Measurements from ENCODE around the gene ATP5F1E. TPM values are rescaled to one million over a fixed set of nuclear protein-coding genes. Genes with fewer than 3 reads are reported as not detected.
A peak's percentile ranks its signal among the peaks of the same experiment; 100 is the strongest.

ATP5F1E gene
- total RNA-seq, 4 donors from 2014 or later: 13.3 to 57.8 (median 32.4) TPM

- Histone ChIP-seq H3K27ac (peak overlapping the region; percentile 12 to 94 (median 73)), H3K9me3 (no peaks in the 10 kb centered on the region), H3K4me3 (replicated peaks in 1 of 3) (peak overlapping the region in 1 of 3 donors; percentile 50), H3K27me3 (no peaks in the 10 kb centered on the region), H3K36me3 (peaks cover 0 to 6% of the 10 kb centered on the region in 2 donors), H3K4me1 (peaks cover 50 to 54% of the 10 kb centered on the region in 2 donors)
- 74 to 88% methylated on average over 3 of the region's 3 CpGs for WGBS, 2 donors
- intact Hi-C loops (cut with DNase I): loop anchor here (10.0 kb wide), 1 partner anchor 111 kb away; no protein-coding TSS in a partner anchor
- TF ChIP-seq POLR2A (IDR thresholded peaks at IDR 0.05) (no peak), CTCF (IDR thresholded peaks at IDR 0.05) (no peak)
- no peak for DNase-seq
These were observed 26.5 kb downstream of the ATP5F1E start for GRCh38 chr20:59005523-59006166.

DNA sequence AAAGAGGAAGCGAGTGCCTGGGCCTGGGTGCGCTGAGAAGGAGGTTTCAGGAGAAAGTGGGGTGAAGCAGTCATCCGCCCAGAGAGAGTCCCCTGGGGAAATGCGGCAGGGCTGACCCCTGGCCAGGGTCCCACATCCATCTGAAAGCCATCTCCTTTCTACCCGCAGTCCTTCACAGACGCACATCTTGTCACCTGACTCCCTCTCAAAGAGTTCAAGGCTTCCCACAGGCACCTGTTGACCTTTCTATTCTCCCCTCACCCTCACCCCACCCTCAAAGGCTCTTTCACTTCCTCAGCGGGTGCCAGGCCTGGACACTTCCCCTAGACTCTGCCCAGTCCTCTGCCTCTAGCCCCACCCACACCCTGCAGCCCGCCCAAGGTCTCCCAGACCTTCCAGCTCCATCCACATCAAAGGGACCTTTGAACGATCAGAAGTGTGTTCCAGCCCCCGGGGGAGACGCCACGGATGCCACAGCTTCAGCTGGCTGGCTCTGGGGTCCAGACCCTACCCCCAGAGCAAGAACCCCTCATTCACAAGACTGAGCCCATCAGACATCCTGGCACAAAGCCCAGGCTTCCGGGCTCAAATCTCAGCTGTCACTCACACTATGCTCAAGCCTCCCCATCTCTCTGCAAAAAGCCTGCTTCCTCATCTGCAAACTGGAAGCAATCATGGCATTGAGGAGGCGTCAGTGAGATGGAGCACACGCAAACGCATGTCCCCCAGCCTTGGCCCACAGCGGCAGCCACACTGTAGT, 27.2 kb downstream of the ATP5F1E start:
- peaks cover 0 to 6% of the 10 kb centered on the region in 2 donors for H3K36me3 ChIP-seq
- intact Hi-C loops (cut with DNase I): loop anchor here (10.0 kb wide), 1 partner anchor 110 kb away; no protein-coding TSS in a partner anchor
- H3K27ac ChIP-seq: peak overlapping the region; percentile 12 to 94 (median 73)
- no peak for TF ChIP-seq CTCF (IDR thresholded peaks at IDR 0.05)
- no peak for TF ChIP-seq POLR2A (IDR thresholded peaks at IDR 0.05)
- no peaks in the 10 kb centered on the region for H3K27me3 ChIP-seq
- H3K9me3 ChIP-seq: no peaks in the 10 kb centered on the region
- H3K4me1 ChIP-seq: peaks cover 43 to 47% of the 10 kb centered on the region in 2 donors
- no peak for DNase-seq
- H3K4me3 ChIP-seq (replicated peaks in 1 of 3): peak overlapping the region in 1 of 3 donors; percentile 50
- WGBS, 2 donors: 59 to 68% methylated on average over 15 to 17 of the region's 17 CpGs

DNA sequence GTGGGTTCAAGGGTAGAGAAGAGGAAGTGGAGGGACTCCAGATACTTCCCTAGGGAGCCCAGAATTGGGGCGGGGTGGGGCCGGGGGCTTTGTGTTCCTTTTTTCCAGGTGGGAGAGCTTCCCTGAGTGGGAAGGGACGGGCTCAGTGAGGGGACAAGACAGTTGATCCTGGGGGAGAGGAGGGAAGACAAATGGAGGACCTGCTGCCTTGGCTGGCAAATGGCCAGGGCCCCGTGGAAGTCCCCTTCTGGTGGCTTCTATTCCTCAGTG, 27.7 kb downstream of the ATP5F1E start:
- TF ChIP-seq POLR2A (IDR thresholded peaks at IDR 0.05): no peak
- DNase-seq: peak in 1 of 2 donors; percentile 24
- intact Hi-C loops (cut with DNase I): loop anchor here (10.0 kb wide), 1 partner anchor 110 kb away; no protein-coding TSS in a partner anchor
- 59 to 66% methylated on average over 4 of the region's 4 CpGs for WGBS, 2 donors
- Histone ChIP-seq H3K27me3 (no peaks in the 10 kb centered on the region), H3K9me3 (no peaks in the 10 kb centered on the region), H3K4me1 (peaks cover 41 to 43% of the 10 kb centered on the region in 2 donors), H3K27ac (peak overlapping the region in 1 of 3 donors; percentile 94), H3K4me3 (replicated peaks in 1 of 3) (no peak overlapping the region), H3K36me3 (peaks cover 2 to 6% of the 10 kb centered on the region in 2 donors)

GRCh38 chr20:59003836-59004492, 28.2 kb downstream of the ATP5F1E start:
- intact Hi-C loops (cut with DNase I): loop anchor here (10.0 kb wide), 1 partner anchor 109 kb away; no protein-coding TSS in a partner anchor
- Histone ChIP-seq H3K36me3 (peaks cover 6 to 7% of the 10 kb centered on the region in 2 donors), H3K9me3 (no peaks in the 10 kb centered on the region), H3K4me1 (peaks cover 41 to 43% of the 10 kb centered on the region in 2 donors), H3K27ac (peak overlapping the region in 1 of 3 donors; percentile 94), H3K4me3 (replicated peaks in 1 of 3) (no peak overlapping the region), H3K27me3 (no peaks in the 10 kb centered on the region)
- TF ChIP-seq CTCF (IDR thresholded peaks at IDR 0.05) (no peak), POLR2A (IDR thresholded peaks at IDR 0.05) (no peak)
- 85 to 91% methylated on average over 16 of the region's 16 CpGs for WGBS, 2 donors
- no peak for DNase-seq

GRCh38 chr20:59002874-59003399, 29.2 kb downstream of the ATP5F1E start:
- Histone ChIP-seq H3K4me1 (peaks cover 40 to 41% of the 10 kb centered on the region in 2 donors), H3K27me3 (no peaks in the 10 kb centered on the region), H3K27ac (no peak overlapping the region), H3K36me3 (peaks cover 12 to 14% of the 10 kb centered on the region in 2 donors), H3K4me3 (replicated peaks in 1 of 3) (no peak overlapping the region), H3K9me3 (no peaks in the 10 kb centered on the region)
- DNase-seq: no peak
- WGBS, 2 donors: 84 to 93% methylated on average over 17 of the region's 17 CpGs
- no peak for TF ChIP-seq CTCF (IDR thresholded peaks at IDR 0.05)
- no peak for TF ChIP-seq POLR2A (IDR thresholded peaks at IDR 0.05)
- intact Hi-C loops (cut with DNase I): loop anchor here (10.0 kb wide), 1 partner anchor 108 kb away; no protein-coding TSS in a partner anchor
